Thyroid gland (tissue), 4 donors: Measurements from ENCODE around the gene CMSS1.

Experiments used
- CTCF ChIP-seq, 6 experiments: fragments of 200-600 bp in 3 of 6; fragments of 450-650 bp in 3 of 6; sonication (generic) in 3 of 6; IDR thresholded peaks; one replicate each; pipeline ENCODE4 v1.5.1; 2016 to 2019; ENCODE audit warnings: antibody characterized with exemption in 6 of 6, mild to moderate bottlenecking in 2 of 6, inconsistent platforms in 1 of 6, moderate library complexity in 1 of 6
- POLR2A ChIP-seq, 2 donors: fragments of 450-650 bp; IDR thresholded peaks; one replicate each; pipeline ENCODE4 v1.6.1; 2017; ENCODE audit warnings: antibody characterized with exemption in 2 of 2, mild to moderate bottlenecking in 2 of 2, moderate library complexity in 1 of 2

DNA sequence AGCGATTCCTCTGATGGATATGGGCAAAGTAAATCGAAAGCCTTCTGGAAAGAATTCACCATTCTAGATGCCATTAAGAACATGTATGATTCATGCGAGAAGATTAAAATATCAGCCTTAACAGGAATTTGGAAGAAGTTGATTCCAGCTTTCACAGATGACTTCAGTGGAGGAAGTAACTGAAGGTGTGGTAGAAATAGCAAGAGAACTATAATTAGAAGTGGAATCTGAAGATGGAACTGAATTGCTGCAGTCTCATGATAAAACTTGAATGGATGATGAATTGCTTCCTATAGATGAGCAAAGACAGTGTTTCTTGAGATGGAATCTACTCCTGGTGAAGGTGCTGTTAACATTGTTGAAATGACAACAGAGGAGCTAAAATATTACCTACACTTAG lies 413.0 kb downstream of the CMSS1 start:
- TF ChIP-seq CTCF (IDR thresholded peaks at IDR 0.05) (no peak), POLR2A (IDR thresholded peaks at IDR 0.05) (no peak)
